GM23248 (cell line): Measurements from ENCODE around the gene RNASE4.

Experiments used
- EZH2 ChIP-seq: fragments of 200-600 bp; sonication (generic); IDR thresholded peaks from 2 replicates; pipeline ENCODE4 v1.6.1; 2018; ENCODE audit warnings: antibody characterized with exemption, mild to moderate bottlenecking; ENCODE audit not compliant: insufficient read depth, poor library complexity, severe bottlenecking
- EZH2phosphoT487 ChIP-seq: fragments of 200-600 bp; sonication (generic); IDR thresholded peaks from 2 replicates; pipeline ENCODE4 v1.6.1; 2018; ENCODE audit warnings: antibody characterized with exemption, moderate library complexity, mild to moderate bottlenecking, low read depth; ENCODE audit not compliant: insufficient read depth

GRCh38 chr14:20671597-20672283, 12.6 kb upstream of the RNASE4 start:
- no peak for TF ChIP-seq EZH2phosphoT487
- TF ChIP-seq EZH2 = no peak
